Mesenchymal stem cell (in vitro differentiated cells and primary cell): ENCODE data around the gene ZKSCAN5.

Source experiments
- DNase-seq: peaks from one replicate; pipeline ENCODE4 v3.0.0-alpha.2; 2013
- H2AFZ ChIP-seq: one replicate; pipeline ENCODE4 v1.6.1; 2013; ENCODE audit warnings: low read depth, mild to moderate bottlenecking, control low read depth, inconsistent platforms, low read length, moderate library complexity
- H2AK5ac ChIP-seq: 2 replicates; pipeline ENCODE4 v1.6.1; 2013; ENCODE audit warnings: low read length, moderate library complexity, mild to moderate bottlenecking, inconsistent platforms; ENCODE audit not compliant: severe bottlenecking
- H2BK120ac ChIP-seq: one replicate; pipeline ENCODE4 v1.6.1; 2013; ENCODE audit warnings: low read depth, mild to moderate bottlenecking, inconsistent platforms, low read length, moderate library complexity
- H2BK12ac ChIP-seq, 2 experiments: one replicate each; pipeline ENCODE4 v1.6.1; 2013; ENCODE audit warnings: inconsistent platforms in 2 of 2, low read length in 2 of 2, mild to moderate bottlenecking in 2 of 2, moderate library complexity in 2 of 2, control low read depth in 1 of 2
- H2BK15ac ChIP-seq: one replicate; pipeline ENCODE4 v1.6.1; 2013; ENCODE audit warnings: mild to moderate bottlenecking, low read depth, inconsistent platforms; ENCODE audit not compliant: poor library complexity, severe bottlenecking
- H2BK5ac ChIP-seq: 2 replicates; pipeline ENCODE4 v1.6.1; 2013; ENCODE audit warnings: low read depth, mild to moderate bottlenecking, low read length, control low read depth, inconsistent platforms; ENCODE audit not compliant: poor library complexity, severe bottlenecking
- H3K14ac ChIP-seq, 2 experiments: one replicate each; pipeline ENCODE4 v1.6.1; 2013; ENCODE audit warnings: inconsistent platforms in 2 of 2, low read length in 2 of 2, control low read depth in 1 of 2, mild to moderate bottlenecking in 1 of 2, moderate library complexity in 1 of 2
- H3K18ac ChIP-seq, 2 experiments: one replicate each; pipeline ENCODE4 v1.6.1; 2013; ENCODE audit warnings: inconsistent platforms in 2 of 2, low read length in 2 of 2, control low read depth in 1 of 2, low read depth in 1 of 2, mild to moderate bottlenecking in 1 of 2
- H3K23ac ChIP-seq, 2 experiments: one replicate each; pipeline ENCODE4 v1.6.1; 2013; ENCODE audit warnings: inconsistent platforms in 2 of 2, low read length in 2 of 2, mild to moderate bottlenecking in 2 of 2, moderate library complexity in 2 of 2, control low read depth in 1 of 2
- H3K27ac ChIP-seq: 2 replicates; pipeline ENCODE4 v1.5.1; 2013; ENCODE audit warnings: mild to moderate bottlenecking, moderate library complexity, low read length, control low read depth, inconsistent platforms; ENCODE audit not compliant: poor library complexity, severe bottlenecking
- H3K27me3 ChIP-seq, 2 experiments: 2 replicates each; pipeline versions ENCODE4 v1.6.1 to v1.7.0; 2013; ENCODE audit warnings: low read length in 2 of 2, mild to moderate bottlenecking in 2 of 2, moderate library complexity in 2 of 2, control low read depth in 1 of 2, inconsistent platforms in 1 of 2; ENCODE audit not compliant: control insufficient read depth in 1 of 2, insufficient read depth in 1 of 2
- H3K36me3 ChIP-seq, 2 experiments: 2 replicates each; pipeline versions ENCODE4 v1.6.1 to v1.7.0; 2013; ENCODE audit warnings: low read length in 2 of 2, control low read depth in 1 of 2, inconsistent platforms in 1 of 2, low read depth in 1 of 2, mild to moderate bottlenecking in 1 of 2; ENCODE audit not compliant: insufficient read depth in 2 of 2, control insufficient read depth in 1 of 2
- H3K4ac ChIP-seq, 2 experiments: one replicate each; pipeline ENCODE4 v1.6.1; 2013; ENCODE audit warnings: inconsistent platforms in 2 of 2, low read length in 2 of 2, mild to moderate bottlenecking in 2 of 2, moderate library complexity in 2 of 2, control low read depth in 1 of 2, low read depth in 1 of 2
- H3K4me1 ChIP-seq: 2 replicates; pipeline ENCODE4 v1.6.1; 2013; ENCODE audit warnings: low read depth, low read length, control low read depth; ENCODE audit not compliant: control insufficient read depth, insufficient read depth
- H3K4me2 ChIP-seq: 2 replicates; pipeline ENCODE4 v1.6.1; 2013; ENCODE audit warnings: low read length, mild to moderate bottlenecking, inconsistent platforms; ENCODE audit not compliant: poor library complexity, severe bottlenecking
- H3K4me3 ChIP-seq, 2 experiments: 2 replicates each; pipeline versions ENCODE4 v1.5.1 to v1.7.0; 2013; ENCODE audit warnings: low read length in 2 of 2, mild to moderate bottlenecking in 2 of 2, control low read depth in 1 of 2, low read depth in 1 of 2; ENCODE audit not compliant: insufficient read depth in 1 of 2
- H3K79me1 ChIP-seq: replicated peaks from 2 replicates; pipeline ENCODE4 v1.6.1; 2013; ENCODE audit warnings: mild to moderate bottlenecking, control low read depth, low read length, inconsistent platforms; ENCODE audit not compliant: poor library complexity, severe bottlenecking
- H3K9ac ChIP-seq: 2 replicates; pipeline ENCODE4 v1.7.0; 2013; ENCODE audit warnings: mild to moderate bottlenecking, low read length, moderate library complexity
- H3K9me3 ChIP-seq: 2 replicates; pipeline ENCODE4 v1.7.0; 2013; ENCODE audit warnings: mild to moderate bottlenecking, low read length; ENCODE audit not compliant: control insufficient read depth
- H4K8ac ChIP-seq: one replicate; pipeline ENCODE4 v1.6.1; 2013; ENCODE audit warnings: inconsistent platforms, mild to moderate bottlenecking, low read length, moderate library complexity
- H4K91ac ChIP-seq: one replicate; pipeline ENCODE4 v1.6.1; 2013; ENCODE audit warnings: mild to moderate bottlenecking, low read length, inconsistent platforms
- WGBS: methylation state at CpG from one replicate; pipeline ENCODE4 v1.1.7; 2013; ENCODE audit warnings: mixed read lengths; 5-methylcytosine and 5-hydroxymethylcytosine counted together

ZKSCAN5 gene

DNA sequence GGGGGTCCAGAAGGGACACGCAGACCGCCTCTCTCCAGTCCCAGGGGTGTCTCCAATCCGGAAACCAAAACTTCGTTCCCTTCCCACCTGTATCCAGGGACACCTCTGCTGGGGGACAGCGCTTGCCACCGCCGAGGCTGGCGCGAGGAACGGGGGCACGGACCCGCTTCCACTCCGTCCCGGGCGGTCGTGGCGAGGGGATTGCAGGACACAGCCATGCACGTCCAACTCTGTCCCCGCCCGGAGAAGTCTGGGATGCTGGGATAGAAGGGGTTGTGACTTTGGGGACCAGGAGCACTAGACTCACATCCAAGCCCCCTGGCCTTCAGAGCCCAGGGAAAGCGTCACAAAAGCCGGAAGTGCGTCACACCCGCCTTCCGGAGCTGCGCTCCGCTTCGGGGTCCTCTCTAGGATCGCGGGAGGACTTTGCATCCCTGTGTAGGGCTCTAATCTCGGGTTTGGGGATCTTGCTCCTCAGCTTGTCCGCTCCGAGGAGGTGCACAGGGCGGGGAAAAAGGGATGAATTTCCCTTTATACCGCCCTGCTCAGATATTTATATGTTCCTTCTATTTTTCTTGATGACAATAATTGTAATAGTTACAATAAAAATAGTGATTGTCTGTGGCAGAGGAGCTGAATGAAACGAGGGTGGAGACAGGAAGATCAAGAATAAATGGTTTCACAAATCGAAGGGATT lies 47.5 kb downstream of the ZKSCAN5 start, which contains the start of gene FAM200A:
TSS of gene FAM200A (minus strand) at position 348 of the 697 bp plus-strand sequence. CDS start 3,707 bp downstream, outside the sequence.
- Histone ChIP-seq H3K27ac (no peak within 1 kb of the TSS), H3K18ac (peak within 1 kb of the TSS; percentile 90 to 99), H3K23ac (peak within 1 kb of the TSS in 1 of 2 experiments; percentile 93), H2BK120ac (no peak within 1 kb of the TSS), H2AK5ac (peak within 1 kb of the TSS; percentile 39), H3K4ac (peak within 1 kb of the TSS; percentile 83 to 94), H3K79me1 (peaks cover 20% of the 10 kb centered on the region), H3K27me3 (no peaks in the 10 kb centered on the region), H4K91ac (peak within 1 kb of the TSS; percentile 48), H3K4me1 (peaks cover 3% of the 10 kb centered on the region), H2BK5ac (no peak within 1 kb of the TSS), H3K9me3 (peaks cover 15% of the 10 kb centered on the region), H2BK15ac (no peak within 1 kb of the TSS), H3K4me3 (peak within 1 kb of the TSS; percentile 97 to 99), H2AFZ (peak within 1 kb of the TSS; percentile 97), H4K8ac (peak within 1 kb of the TSS; percentile 99), H3K4me2 (peak within 1 kb of the TSS; percentile 62), H3K36me3 (peaks cover 0 to 50% of the 10 kb centered on the region in 2 experiments), H2BK12ac (peak within 1 kb of the TSS in 1 of 2 experiments; percentile 54), H3K14ac (peak within 1 kb of the TSS in 1 of 2 experiments; percentile 100), H3K9ac (peak within 1 kb of the TSS; percentile 99)
- 2% methylated on average over 27 of the region's 37 CpGs for WGBS
- DNase-seq = peak; percentile 94

DNA sequence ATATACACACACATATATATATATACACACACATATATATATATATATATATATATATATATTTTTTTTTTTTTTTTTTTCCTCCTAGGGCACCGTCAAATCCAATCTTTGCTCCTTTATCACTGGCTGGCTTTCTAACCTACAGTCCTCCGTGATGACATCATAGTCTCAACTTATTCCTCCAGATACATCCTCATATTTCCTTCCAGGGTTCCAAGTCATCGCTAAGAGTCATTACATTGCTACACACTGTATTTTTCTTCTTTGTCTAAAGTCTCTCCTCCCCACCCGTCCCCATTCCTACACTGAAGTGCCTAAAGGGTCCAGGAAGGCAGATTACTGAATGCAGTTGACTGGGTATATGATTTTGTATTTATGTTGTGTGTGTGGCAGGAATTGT lies 48.6 kb downstream of the ZKSCAN5 start:
- DNase-seq = no peak
- no peak overlapping the region for H3K23ac ChIP-seq
- no peak overlapping the region for H3K14ac ChIP-seq
- no peak overlapping the region for H3K27ac ChIP-seq
- H3K36me3 ChIP-seq = peaks cover 0 to 41% of the 10 kb centered on the region in 2 experiments
- H2AFZ ChIP-seq = no peak overlapping the region
- H3K9me3 ChIP-seq = peaks cover 5% of the 10 kb centered on the region
- H2BK15ac ChIP-seq = no peak overlapping the region
- H4K8ac ChIP-seq = no peak overlapping the region
- peaks cover 5% of the 10 kb centered on the region for H3K4me1 ChIP-seq
- H3K4me2 ChIP-seq = no peak overlapping the region
- H2BK120ac ChIP-seq = no peak overlapping the region
- no peak overlapping the region for H3K9ac ChIP-seq
- no peak overlapping the region for H3K4me3 ChIP-seq
- no peak overlapping the region for H3K18ac ChIP-seq
- no peaks in the 10 kb centered on the region for H3K27me3 ChIP-seq
- peaks cover 20% of the 10 kb centered on the region for H3K79me1 ChIP-seq
- no peak overlapping the region for H4K91ac ChIP-seq
- H2BK5ac ChIP-seq = no peak overlapping the region
- no peak overlapping the region for H2BK12ac ChIP-seq
- no peak overlapping the region for H3K4ac ChIP-seq
- WGBS = 96% methylated on average over 3 of the region's 4 CpGs
- no peak overlapping the region for H2AK5ac ChIP-seq

DNA sequence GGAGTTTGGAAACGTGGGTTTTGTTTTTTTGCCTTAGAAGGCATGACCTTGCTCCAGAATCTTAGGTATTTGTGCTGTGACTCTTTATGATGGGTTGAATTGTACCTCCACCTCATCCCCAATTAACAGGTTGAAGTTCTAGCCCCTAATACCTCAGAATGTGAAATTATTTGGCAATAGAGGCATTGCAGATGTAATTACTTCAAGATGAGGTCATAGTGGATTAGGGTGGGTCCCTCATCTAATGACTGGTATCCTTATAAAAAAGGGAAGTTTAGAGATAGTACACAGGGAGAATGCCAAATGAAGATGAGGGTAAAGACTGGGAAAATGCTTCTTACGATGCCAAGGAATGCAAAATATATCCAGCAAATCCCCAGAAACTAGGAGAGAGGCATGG lies 50.5 kb downstream of the ZKSCAN5 start:
- Histone ChIP-seq H3K4me1 (peaks cover 5% of the 10 kb centered on the region), H2BK12ac (no peak overlapping the region), H3K27ac (no peak overlapping the region), H2BK5ac (no peak overlapping the region), H3K9me3 (no peaks in the 10 kb centered on the region), H3K79me1 (peaks cover 20% of the 10 kb centered on the region), H3K4me3 (no peak overlapping the region), H4K91ac (no peak overlapping the region), H3K9ac (no peak overlapping the region), H4K8ac (no peak overlapping the region), H3K27me3 (no peaks in the 10 kb centered on the region), H2AFZ (no peak overlapping the region), H3K14ac (no peak overlapping the region), H3K18ac (no peak overlapping the region), H2BK120ac (no peak overlapping the region), H3K4me2 (no peak overlapping the region), H3K4ac (no peak overlapping the region), H2BK15ac (no peak overlapping the region), H2AK5ac (no peak overlapping the region), H3K23ac (no peak overlapping the region), H3K36me3 (peaks cover 0 to 33% of the 10 kb centered on the region in 2 experiments)
- DNase-seq = no peak
- 100% methylated on average over 1 of the region's 2 CpGs for WGBS

DNA sequence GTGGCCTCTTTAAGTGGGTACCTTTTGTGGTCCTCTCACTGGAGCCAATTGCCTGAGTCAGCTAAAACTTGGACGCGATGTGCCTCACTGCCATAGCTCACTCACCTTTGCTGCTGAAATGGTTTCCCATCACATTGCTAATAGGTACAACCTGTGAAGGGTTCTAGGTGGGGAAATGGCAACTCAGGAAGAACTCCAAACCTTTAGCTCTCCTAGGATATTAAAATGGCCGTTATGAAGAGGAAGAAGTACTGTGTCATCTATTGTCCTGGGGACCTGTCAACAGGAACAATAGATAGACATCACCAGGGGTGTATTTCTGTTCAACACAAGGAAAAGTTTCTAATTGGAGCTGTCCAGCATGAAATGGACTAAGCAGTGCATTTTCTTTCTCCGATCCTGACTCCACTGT lies 52.7 kb downstream of the ZKSCAN5 start:
- no peak overlapping the region for H4K8ac ChIP-seq
- peak; percentile 28 for DNase-seq
- H3K9ac ChIP-seq = peak overlapping the region; percentile 100
- peaks cover 11 to 55% of the 10 kb centered on the region in 2 experiments for H3K36me3 ChIP-seq
- H2BK15ac ChIP-seq = no peak overlapping the region
- H3K4me2 ChIP-seq = peak overlapping the region; percentile 51
- no peak overlapping the region for H3K27ac ChIP-seq
- H2AFZ ChIP-seq = no peak overlapping the region
- H2BK5ac ChIP-seq = no peak overlapping the region
- H3K4me3 ChIP-seq = peak overlapping the region in 1 of 2 experiments; percentile 98
- no peak overlapping the region for H3K4ac ChIP-seq
- H3K27me3 ChIP-seq = no peaks in the 10 kb centered on the region
- H3K9me3 ChIP-seq = no peaks in the 10 kb centered on the region
- no peak overlapping the region for H3K14ac ChIP-seq
- H3K4me1 ChIP-seq = peaks cover 10% of the 10 kb centered on the region
- H3K23ac ChIP-seq = no peak overlapping the region
- no peak overlapping the region for H4K91ac ChIP-seq
- no peak overlapping the region for H3K18ac ChIP-seq
- no peak overlapping the region for H2BK12ac ChIP-seq
- H2BK120ac ChIP-seq = no peak overlapping the region
- WGBS = 87% methylated on average over 4 of the region's 4 CpGs
- peaks cover 10% of the 10 kb centered on the region for H3K79me1 ChIP-seq
- no peak overlapping the region for H2AK5ac ChIP-seq
